Activated T-cell treated with anti-CD3 and anti-CD28 coated beads for 48 hours (primary cell): ENCODE data around the gene DPYSL5.

ENCODE experiments used
- DNase-seq: peaks from one replicate; pipeline ENCODE4 v3.0.0-alpha.2; 2020; ENCODE audit warnings: low read depth

DPYSL5 gene

GRCh38 chr2:26846334-26847306 lies 1.3 kb upstream of the DPYSL5 start:
- DNase-seq = peak; percentile 56

GRCh38 chr2:26847307-26847654 lies 651 bp upstream of the DPYSL5 start:
- no peak for DNase-seq

- no peak for DNase-seq
These were observed 564 bp downstream of the DPYSL5 start for GRCh38 chr2:26848336-26849055.

GRCh38 chr2:26849056-26849999 lies 1.4 kb downstream of the DPYSL5 start:
- DNase-seq = no peak

GRCh38 chr2:26850000-26850431 lies 2.1 kb downstream of the DPYSL5 start:
- DNase-seq = no peak

GRCh38 chr2:26850505-26850904 lies 2.6 kb downstream of the DPYSL5 start:
- no peak for DNase-seq

GRCh38 chr2:26852405-26853306 lies 4.7 kb downstream of the DPYSL5 start:
- no peak for DNase-seq

GRCh38 chr2:26853751-26854150 lies 5.8 kb downstream of the DPYSL5 start:
- DNase-seq = no peak

- DNase-seq = no peak
These were observed 6.4 kb downstream of the DPYSL5 start for GRCh38 chr2:26854283-26854827.

- DNase-seq = no peak
These were observed 7.5 kb downstream of the DPYSL5 start for GRCh38 chr2:26855466-26855865.

- DNase-seq = no peak
These were observed 11.7 kb downstream of the DPYSL5 start for GRCh38 chr2:26859622-26860021.

- DNase-seq = no peak
These were observed 12.4 kb downstream of the DPYSL5 start for GRCh38 chr2:26860211-26860850.

GRCh38 chr2:26861610-26862224 lies 13.8 kb downstream of the DPYSL5 start:
- no peak for DNase-seq

- DNase-seq = no peak
These were observed 16.3 kb downstream of the DPYSL5 start for GRCh38 chr2:26864226-26864625.

- no peak for DNase-seq
These were observed 16.7 kb downstream of the DPYSL5 start for GRCh38 chr2:26864646-26865045.

GRCh38 chr2:26870585-26871095 lies 22.7 kb downstream of the DPYSL5 start:
- DNase-seq = no peak

- DNase-seq = no peak
These were observed 25.5 kb downstream of the DPYSL5 start for GRCh38 chr2:26873286-26873983.

GRCh38 chr2:26874514-26874913 lies 26.6 kb downstream of the DPYSL5 start:
- DNase-seq = no peak
